ENCODE results near the gene NOBOX.

NOBOX gene

GRCh38 chr7:144403649-144404061, at the start of gene NOBOX:
Gene NOBOX, minus strand, starts transcription at chr7:144403693.
- H3K36me3 Mint-ChIP-seq (ENCODE audit: low read depth): no peaks in the 10 kb centered on the region
- peaks cover 41% of the 10 kb centered on the region for H3K4me1 Mint-ChIP-seq
- H3K27me3 Mint-ChIP-seq (ENCODE audit: low read depth, poor library complexity): peaks cover 18% of the 10 kb centered on the region
- DNase-seq: no peak
- H3K4me3 Mint-ChIP-seq: no peak within 1 kb of the TSS
- no peaks in the 10 kb centered on the region for H3K9me3 Mint-ChIP-seq
- peak within 1 kb of the TSS; percentile 77 for H3K27ac Mint-ChIP-seq
- TF ChIP-seq, protein P1, sequence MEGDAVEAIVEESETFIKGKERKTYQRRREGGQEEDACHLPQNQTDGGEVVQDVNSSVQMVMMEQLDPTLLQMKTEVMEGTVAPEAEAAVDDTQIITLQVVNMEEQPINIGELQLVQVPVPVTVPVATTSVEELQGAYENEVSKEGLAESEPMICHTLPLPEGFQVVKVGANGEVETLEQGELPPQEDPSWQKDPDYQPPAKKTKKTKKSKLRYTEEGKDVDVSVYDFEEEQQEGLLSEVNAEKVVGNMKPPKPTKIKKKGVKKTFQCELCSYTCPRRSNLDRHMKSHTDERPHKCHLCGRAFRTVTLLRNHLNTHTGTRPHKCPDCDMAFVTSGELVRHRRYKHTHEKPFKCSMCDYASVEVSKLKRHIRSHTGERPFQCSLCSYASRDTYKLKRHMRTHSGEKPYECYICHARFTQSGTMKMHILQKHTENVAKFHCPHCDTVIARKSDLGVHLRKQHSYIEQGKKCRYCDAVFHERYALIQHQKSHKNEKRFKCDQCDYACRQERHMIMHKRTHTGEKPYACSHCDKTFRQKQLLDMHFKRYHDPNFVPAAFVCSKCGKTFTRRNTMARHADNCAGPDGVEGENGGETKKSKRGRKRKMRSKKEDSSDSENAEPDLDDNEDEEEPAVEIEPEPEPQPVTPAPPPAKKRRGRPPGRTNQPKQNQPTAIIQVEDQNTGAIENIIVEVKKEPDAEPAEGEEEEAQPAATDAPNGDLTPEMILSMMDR (IDR thresholded peaks at IDR 0.05): no peak

DNA sequence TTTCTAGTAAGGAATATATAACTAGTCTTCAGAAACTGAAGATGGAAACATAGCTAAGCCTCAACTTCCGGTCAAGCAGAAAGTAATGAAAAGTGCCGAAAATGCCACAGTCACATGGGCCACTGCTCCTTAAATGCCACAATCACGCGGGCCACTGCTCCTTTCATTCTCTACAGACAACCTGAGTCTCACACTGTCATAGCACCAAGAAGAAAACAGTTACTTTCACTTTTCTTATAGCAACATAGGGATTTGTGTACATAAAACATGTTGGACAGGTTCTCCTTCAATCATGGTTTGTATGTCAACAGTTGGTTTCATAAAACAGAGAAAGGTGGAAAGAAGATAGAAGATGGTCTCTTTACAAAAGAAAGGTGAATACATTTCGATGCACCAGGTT, 48.6 kb upstream of the NOBOX start:
- no peak for DNase-seq
- H3K27ac Mint-ChIP-seq: no peak overlapping the region
- H3K4me3 Mint-ChIP-seq: no peak overlapping the region
- no peaks in the 10 kb centered on the region for H3K27me3 Mint-ChIP-seq (ENCODE audit: low read depth, poor library complexity)
- H3K36me3 Mint-ChIP-seq (ENCODE audit: low read depth): no peaks in the 10 kb centered on the region
- H3K4me1 Mint-ChIP-seq: no peaks in the 10 kb centered on the region
- TF ChIP-seq, protein P1 (IDR thresholded peaks at IDR 0.05): no peak
- H3K9me3 Mint-ChIP-seq: no peaks in the 10 kb centered on the region

- H3K4me3 Mint-ChIP-seq: no peak overlapping the region
- H3K9me3 Mint-ChIP-seq: no peaks in the 10 kb centered on the region
Observed at GRCh38 chr7:144445590-144445989, 42.1 kb upstream of the NOBOX start.

GRCh38 chr7:144439717-144440205, 36.3 kb upstream of the NOBOX start:
- TF ChIP-seq, protein P1 (IDR thresholded peaks at IDR 0.05): no peak
- Mint-ChIP-seq H3K27ac (no peak overlapping the region), H3K36me3 (ENCODE audit: low read depth) (no peaks in the 10 kb centered on the region), H3K4me3 (no peak overlapping the region), H3K4me1 (no peaks in the 10 kb centered on the region), H3K27me3 (ENCODE audit: low read depth, poor library complexity) (peaks cover 5% of the 10 kb centered on the region), H3K9me3 (no peaks in the 10 kb centered on the region)
- DNase-seq: no peak

More at GRCh38 chr7:144445590-144445989, 42.1 kb upstream of the NOBOX start:
- no peaks in the 10 kb centered on the region for H3K4me1 Mint-ChIP-seq
- DNase-seq: no peak
- H3K27ac Mint-ChIP-seq: no peak overlapping the region
- H3K36me3 Mint-ChIP-seq (ENCODE audit: low read depth): no peaks in the 10 kb centered on the region
- TF ChIP-seq, protein P1 (IDR thresholded peaks at IDR 0.05): no peak
- no peaks in the 10 kb centered on the region for H3K27me3 Mint-ChIP-seq (ENCODE audit: low read depth, poor library complexity)

DNA sequence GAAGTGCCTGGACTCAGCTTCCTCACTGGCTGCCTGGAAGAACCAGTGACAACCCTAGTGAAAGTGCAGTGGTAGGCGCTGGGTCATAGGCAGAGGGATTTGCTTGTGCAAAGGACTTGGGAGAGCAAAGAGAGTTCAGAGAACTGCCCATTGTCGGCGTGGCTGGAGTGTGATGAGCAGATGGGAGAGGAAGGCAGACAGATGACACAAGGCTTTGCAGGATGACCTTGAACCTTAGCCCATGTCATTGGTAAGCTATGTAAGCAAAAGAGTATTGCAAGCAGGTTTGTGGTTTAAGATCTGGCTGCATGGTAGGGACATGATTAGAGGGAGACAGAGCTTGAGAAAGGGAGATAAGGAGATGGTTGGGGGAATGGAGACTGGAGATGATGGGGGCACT, 35.3 kb upstream of the NOBOX start:
- no peak overlapping the region for H3K4me3 Mint-ChIP-seq
- no peaks in the 10 kb centered on the region for H3K36me3 Mint-ChIP-seq (ENCODE audit: low read depth)
- no peaks in the 10 kb centered on the region for H3K4me1 Mint-ChIP-seq
- H3K9me3 Mint-ChIP-seq: no peaks in the 10 kb centered on the region
- H3K27ac Mint-ChIP-seq: no peak overlapping the region
- TF ChIP-seq, protein P1 (IDR thresholded peaks at IDR 0.05): no peak
- no peak for DNase-seq
- H3K27me3 Mint-ChIP-seq (ENCODE audit: low read depth, poor library complexity): peaks cover 10% of the 10 kb centered on the region
